ENCODE measurements around the gene LCN1.

LCN1 gene

GRCh38 chr9:135520916-135521607, at the start of gene LCN1:
Gene LCN1 (plus strand): TSS chr9:135521440. CDS start chr9:135521498, 58 bp downstream.
- no peak for DNase-seq

- DNase-seq: no peak
Measured at GRCh38 chr9:135471791-135472640, 49.2 kb upstream of the LCN1 start.

GRCh38 chr9:135473972-135474543, 47.2 kb upstream of the LCN1 start:
- DNase-seq: no peak

GRCh38 chr9:135474915-135475314, 46.3 kb upstream of the LCN1 start:
- DNase-seq: peak; percentile 24

- no peak for DNase-seq
Measured at GRCh38 chr9:135476561-135477355, 44.5 kb upstream of the LCN1 start.

- DNase-seq: no peak
Measured at GRCh38 chr9:135478191-135478590, 43.0 kb upstream of the LCN1 start.

- DNase-seq: no peak
Measured at GRCh38 chr9:135478829-135479468, 42.3 kb upstream of the LCN1 start.

- DNase-seq: no peak
Measured at GRCh38 chr9:135479469-135480052, 41.7 kb upstream of the LCN1 start, which contains the start of gene PPP1R26. Gene PPP1R26 (plus strand): TSS chr9:135479782. CDS start chr9:135484511, 4,729 bp downstream.

- DNase-seq: no peak
Measured at GRCh38 chr9:135480071-135480939, 40.9 kb upstream of the LCN1 start.

GRCh38 chr9:135480940-135481310, 40.3 kb upstream of the LCN1 start:
- DNase-seq: no peak

- no peak for DNase-seq
Measured at GRCh38 chr9:135482015-135482754, 39.1 kb upstream of the LCN1 start.

- DNase-seq: no peak
Measured at GRCh38 chr9:135484460-135485277, 36.6 kb upstream of the LCN1 start.

GRCh38 chr9:135485385-135485784, 35.9 kb upstream of the LCN1 start:
- no peak for DNase-seq

- no peak for DNase-seq
Measured at GRCh38 chr9:135485832-135486231, 35.4 kb upstream of the LCN1 start.

GRCh38 chr9:135486267-135487065, 34.8 kb upstream of the LCN1 start:
- no peak for DNase-seq

GRCh38 chr9:135487281-135488012, 33.8 kb upstream of the LCN1 start:
- DNase-seq: no peak

- no peak for DNase-seq
Measured at GRCh38 chr9:135488013-135488330, 33.3 kb upstream of the LCN1 start.

- no peak for DNase-seq
Measured at GRCh38 chr9:135488527-135488926, 32.7 kb upstream of the LCN1 start.
